Gastroesophageal sphincter (tissue), 3 donors: Measurements from ENCODE around the gene MACROD1.

Experiments
- EP300 ChIP-seq: sonication (generic); formaldehyde crosslinking; IDR thresholded peaks from one replicate; pipeline ENCODE4 v1.6.1; 2017; ENCODE audit warnings: antibody characterized with exemption, mild to moderate bottlenecking
- POLR2AphosphoS5 ChIP-seq: sonication (generic); formaldehyde crosslinking; IDR thresholded peaks from one replicate; pipeline ENCODE4 v1.6.1; 2017; ENCODE audit warnings: antibody characterized with exemption
- TF ChIP-seq, protein P1 (sequence below), 4 experiments: fragments of 200-600 bp in 2 of 4; fragments of 450-650 bp in 2 of 4; sonication (generic) in 1 of 4; IDR thresholded peaks; one replicate each; pipeline ENCODE4 v1.5.1; 2017 to 2019; ENCODE audit warnings: antibody characterized with exemption in 4 of 4, mild to moderate bottlenecking in 2 of 4, moderate library complexity in 2 of 4

DNA sequence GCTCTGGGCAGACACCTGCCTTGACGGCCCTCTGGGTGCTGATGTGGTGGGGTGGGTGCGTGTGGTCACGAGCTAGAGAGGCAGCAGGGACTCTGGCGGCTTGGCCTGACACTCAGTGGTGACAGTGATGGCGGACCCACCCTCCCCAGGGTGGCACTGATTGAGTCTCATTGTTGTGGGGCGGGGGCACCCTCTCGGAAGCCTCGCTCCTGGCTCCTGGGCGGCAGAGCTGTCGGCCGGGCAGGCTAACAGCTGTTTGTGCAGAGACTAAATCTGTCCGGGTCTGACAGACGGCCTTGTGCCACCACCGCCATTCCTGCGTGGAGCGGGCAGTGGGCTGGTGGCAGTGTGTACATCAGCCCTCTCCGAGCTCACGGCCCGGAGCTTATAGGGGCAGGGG lies 114.6 kb downstream of the MACROD1 start:
- TF ChIP-seq, protein P1, sequence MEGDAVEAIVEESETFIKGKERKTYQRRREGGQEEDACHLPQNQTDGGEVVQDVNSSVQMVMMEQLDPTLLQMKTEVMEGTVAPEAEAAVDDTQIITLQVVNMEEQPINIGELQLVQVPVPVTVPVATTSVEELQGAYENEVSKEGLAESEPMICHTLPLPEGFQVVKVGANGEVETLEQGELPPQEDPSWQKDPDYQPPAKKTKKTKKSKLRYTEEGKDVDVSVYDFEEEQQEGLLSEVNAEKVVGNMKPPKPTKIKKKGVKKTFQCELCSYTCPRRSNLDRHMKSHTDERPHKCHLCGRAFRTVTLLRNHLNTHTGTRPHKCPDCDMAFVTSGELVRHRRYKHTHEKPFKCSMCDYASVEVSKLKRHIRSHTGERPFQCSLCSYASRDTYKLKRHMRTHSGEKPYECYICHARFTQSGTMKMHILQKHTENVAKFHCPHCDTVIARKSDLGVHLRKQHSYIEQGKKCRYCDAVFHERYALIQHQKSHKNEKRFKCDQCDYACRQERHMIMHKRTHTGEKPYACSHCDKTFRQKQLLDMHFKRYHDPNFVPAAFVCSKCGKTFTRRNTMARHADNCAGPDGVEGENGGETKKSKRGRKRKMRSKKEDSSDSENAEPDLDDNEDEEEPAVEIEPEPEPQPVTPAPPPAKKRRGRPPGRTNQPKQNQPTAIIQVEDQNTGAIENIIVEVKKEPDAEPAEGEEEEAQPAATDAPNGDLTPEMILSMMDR (IDR thresholded peaks at IDR 0.05) = no peak
- no peak for TF ChIP-seq POLR2AphosphoS5
- TF ChIP-seq EP300 = no peak
